ENCODE results near the gene RAD51AP2.
"Not testable (repeated sequence)": the region's sequence is repeated elsewhere in the genome, so short reads cannot be mapped to it uniquely, and the experiment has no call there.

The RAD51AP2 gene

DNA sequence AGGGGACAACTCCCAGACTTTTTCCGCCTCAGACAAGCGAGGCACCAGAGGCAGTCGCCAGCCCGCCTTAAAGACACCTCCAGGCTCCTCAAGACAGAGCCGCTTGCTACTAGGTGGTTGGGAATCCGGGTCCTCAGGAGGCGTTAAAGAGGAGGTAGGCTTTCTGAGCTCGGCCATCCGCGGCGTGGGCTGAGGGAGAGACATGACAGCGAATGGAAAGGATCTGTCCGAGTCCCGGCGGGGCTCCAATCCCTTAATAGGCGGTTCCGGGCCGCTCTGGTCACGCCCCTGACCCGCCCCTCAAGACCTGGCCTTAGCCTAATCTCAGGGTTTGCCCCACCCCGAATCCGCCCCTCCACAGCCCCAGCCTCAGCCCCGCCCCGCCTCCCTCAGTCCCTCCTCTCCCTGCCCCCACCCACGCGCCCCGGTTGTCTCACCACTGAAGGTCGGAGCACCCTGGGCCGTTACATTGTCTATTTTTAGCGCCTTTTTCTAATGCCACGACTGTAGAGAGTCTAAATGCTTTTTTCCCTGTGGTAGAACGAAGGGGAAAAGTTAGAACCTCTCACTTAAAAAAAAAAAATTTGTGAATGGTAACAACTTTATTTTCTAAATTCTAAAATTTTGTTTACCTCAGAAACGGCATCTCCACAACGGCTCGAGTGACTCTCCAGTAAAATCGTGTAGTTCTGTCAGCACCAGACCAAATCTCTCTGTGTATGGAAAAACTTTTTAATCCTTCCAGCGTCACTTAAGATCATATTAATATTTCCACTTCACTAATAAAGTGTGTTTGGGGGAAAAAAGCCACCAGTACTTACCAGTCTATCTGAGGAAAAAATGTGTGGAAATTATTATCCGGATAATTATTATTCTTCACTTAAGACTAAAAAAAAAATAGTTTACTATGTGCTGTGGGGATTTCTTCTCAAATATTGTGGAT, at the start of gene RAD51AP2:
TSS of gene RAD51AP2 (minus strand) at position 229 of the 943 bp plus-strand sequence. CDS start at position 204, 25 bp downstream.
- DNase-seq (ENCODE audit: low read depth in 2 of 3, low spot score in 2 of 3) = peak in 1 of 3 experiments; percentile 26

DNA sequence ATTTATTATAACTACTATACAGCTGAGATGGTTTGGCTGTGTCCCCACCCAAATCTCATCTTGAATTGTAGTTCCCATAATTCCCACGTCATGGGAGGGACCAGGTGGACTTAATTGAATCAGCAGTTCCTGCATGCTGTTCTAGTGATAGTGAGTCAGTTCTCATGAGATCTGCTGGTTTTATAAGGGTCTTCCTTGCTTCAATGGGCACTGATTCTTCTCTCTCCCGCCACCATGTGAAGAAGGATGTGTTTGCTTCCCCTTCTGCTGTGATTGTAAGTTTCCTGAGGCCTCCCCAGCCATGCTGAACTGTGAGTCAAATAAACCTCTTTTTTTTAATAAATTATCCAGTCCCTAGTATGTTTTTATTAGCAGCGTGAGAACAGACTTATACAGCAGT, 47.5 kb upstream of the RAD51AP2 start:
- DNase-seq (ENCODE audit: low read depth in 2 of 3, low spot score in 2 of 3) = not testable (repeated sequence)

DNA sequence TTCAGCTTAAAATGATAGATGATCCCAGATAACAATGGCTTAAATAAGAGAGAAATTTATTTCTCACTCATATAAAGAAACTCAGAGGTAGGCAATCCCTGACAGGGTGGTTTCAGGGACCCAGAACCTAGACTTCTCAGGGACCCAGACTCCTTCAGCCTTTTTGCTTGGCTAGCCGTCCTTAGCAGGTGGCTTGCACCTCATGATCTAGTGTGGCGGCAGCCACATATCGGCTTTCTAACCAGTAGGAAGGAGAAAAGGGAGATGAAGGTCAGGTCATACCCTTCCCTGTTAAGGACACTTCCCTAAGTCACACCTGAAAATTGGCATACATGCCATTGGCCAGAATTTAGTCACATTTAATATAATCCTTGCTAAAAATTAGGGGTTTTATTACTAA, 40.6 kb upstream of the RAD51AP2 start:
- no peak for DNase-seq (ENCODE audit: low read depth in 2 of 3, low spot score in 2 of 3)

DNA sequence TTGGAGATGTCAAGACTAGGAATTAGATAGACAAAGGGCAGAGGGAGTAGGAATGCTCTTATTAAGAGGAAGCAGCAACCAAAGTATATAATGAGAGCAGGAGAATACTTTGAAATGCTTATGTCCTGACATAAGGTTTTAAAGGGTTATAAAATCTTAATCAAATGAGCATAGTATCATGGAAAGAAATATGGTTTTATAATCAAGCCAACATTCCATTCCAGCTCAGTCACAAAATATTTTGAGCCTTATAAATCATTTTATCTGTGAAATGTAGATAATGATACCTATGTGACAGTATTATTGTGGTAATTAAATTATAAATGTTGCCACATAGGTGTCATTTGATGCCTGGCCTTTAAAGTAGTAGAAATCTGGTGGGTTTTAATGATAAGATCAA, 39.8 kb upstream of the RAD51AP2 start:
- no peak for DNase-seq (ENCODE audit: low read depth in 2 of 3, low spot score in 2 of 3)

DNA sequence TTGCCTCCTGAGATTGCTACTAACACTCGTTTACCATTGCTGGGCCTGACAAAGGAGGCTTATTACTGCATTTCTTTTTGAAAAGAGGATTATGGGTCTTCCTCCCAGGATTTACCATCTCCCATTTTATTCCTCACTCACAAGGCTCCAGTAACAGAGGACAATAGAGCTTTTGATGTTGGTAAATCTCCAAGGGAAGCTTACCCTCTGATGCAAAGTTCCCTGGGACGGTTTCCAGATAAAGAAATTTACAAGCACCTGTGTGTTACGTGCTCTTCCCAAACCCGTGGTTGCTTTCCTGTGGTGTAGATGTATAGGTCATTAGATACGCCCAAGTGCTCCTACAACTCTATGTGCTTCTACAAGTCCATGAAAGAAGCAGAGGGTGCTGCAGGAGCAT, 39.4 kb upstream of the RAD51AP2 start:
- no peak for DNase-seq (ENCODE audit: low read depth in 2 of 3, low spot score in 2 of 3)

DNA sequence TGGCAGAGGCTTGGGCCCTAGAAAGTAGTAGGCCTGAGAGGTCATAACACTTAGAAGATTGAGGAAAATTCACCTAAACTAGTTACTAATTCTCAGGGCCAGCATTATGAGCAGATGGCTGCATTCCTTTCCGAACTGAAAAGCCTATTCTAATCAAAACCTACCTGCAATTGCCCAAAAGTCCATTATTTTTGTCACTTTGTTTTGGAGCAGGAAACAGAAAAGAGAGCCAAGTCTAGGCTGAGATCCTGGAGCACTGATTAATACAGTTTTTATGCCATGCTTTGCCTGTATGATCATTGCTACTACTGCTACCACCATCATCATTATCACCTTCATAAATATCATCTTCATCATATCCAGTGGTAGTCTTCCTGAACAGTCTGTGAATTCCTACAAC, 36.9 kb upstream of the RAD51AP2 start:
- no peak for DNase-seq (ENCODE audit: low read depth in 2 of 3, low spot score in 2 of 3)

DNA sequence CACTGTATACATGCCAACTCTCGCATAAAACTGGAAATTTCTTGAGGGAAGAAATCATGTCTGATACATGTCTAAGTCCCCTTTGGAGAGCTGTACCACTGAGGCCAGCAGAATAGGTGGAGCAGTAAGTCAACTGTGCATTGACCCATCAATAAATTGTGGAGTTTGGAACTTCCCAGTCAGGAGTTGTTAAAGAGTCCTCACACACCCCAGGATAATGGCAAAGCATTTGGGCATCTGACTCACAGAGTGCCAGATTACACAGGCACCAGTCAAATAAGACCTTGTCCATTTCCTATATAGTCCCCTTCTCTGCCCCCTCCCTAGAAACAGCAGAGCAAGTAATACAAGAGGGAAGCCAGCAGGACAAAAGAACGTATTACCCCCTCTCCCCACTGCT, 32.7 kb upstream of the RAD51AP2 start:
- DNase-seq (ENCODE audit: low read depth in 2 of 3, low spot score in 2 of 3) = no peak

DNA sequence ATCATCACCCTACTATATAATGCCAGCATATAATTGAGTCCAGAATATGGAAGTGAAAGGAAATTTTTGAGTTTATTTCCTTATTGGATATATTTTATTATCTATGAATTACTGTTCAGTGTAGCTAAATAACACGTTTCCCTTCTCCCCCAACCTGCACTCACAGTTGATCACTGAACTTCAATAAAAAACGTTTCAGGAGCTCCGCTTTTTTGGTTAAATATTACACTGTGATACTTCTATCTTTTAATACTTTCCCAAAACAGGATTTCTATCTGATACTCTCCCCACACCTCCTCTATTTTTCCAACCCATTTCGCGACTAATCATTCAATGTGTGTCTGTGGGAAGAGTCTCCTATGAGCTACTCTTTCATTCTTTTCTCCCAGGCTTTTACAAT, 29.5 kb upstream of the RAD51AP2 start:
- no peak for DNase-seq (ENCODE audit: low read depth in 2 of 3, low spot score in 2 of 3)

DNA sequence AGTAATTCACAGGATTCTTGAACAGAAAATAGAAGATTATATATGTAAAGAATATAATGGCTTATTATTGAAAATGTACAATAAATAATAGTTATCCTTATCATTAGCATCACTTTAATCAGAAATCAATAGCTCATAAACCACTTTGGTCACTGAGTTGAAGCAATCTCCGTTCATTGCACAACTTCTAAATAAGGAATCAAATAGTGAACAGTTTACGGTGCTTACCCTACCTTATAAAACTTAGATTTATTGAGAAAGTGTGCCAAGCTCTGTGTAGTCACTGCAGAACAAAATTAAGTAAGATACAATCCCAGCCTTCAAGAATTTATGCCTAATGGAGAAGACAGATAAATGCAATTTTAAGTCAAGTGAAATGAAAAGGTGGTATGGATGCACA, 29.0 kb upstream of the RAD51AP2 start:
- no peak for DNase-seq (ENCODE audit: low read depth in 2 of 3, low spot score in 2 of 3)

DNA sequence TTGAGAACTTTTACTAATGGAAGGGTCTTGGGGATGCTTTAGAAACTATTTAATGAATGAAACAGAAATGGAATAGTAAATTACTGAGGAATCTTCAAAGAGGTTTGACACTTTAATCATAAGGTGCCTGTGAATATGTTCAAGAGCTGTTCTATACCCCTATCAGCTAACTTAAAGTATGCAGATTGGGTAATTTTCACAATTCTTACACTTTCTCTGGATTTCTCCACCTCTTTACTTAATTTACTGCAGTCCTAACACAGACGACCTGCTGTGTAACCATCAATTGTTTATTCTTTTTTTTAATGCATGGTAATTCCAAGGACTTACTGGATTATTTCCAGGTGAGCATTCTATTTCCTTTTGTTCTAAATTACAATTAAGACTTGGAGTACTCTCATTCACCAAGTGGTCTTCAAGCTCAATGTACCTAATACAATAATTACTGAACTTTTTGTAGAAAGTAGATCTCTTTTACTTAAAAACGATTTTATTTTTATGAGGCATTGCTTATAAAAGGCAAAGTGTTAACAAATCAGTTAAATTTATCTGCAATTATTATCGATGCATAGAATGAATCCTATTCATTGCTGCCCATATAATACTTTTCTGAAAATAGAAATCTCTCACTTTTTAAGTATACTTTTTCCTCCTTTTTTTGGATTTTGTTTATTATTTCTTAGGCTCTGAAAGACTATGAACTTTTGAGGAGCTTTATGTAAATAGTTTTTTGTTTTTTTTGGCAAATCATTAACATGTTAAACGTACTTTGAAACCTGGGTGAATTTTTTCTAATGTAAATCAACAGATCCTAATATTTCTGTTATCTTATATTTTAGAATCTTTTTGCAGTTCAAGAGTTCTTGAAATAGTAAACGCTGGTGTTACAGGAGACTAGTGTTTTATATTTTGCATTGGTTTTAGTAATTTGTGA, 27.7 kb upstream of the RAD51AP2 start:
- no peak for DNase-seq (ENCODE audit: low read depth in 2 of 3, low spot score in 2 of 3)

DNA sequence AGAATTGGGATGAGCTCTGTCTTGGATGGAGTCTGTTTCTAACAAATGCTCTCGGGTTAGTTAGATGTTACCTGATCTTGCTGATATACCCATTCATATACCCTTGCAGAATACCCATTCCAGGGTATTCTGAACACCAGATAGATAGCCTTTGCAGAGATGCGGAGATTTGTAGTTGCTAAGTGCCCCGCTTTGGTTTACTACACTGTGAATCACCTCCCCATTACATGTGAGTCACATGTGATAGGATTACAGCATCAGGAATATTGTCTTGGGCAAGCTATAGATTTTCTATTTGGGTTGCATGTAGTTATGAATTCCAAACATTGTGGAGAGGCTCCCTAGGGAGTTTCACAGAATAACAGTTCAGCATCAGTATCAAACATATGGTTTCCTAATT, 26.0 kb upstream of the RAD51AP2 start:
- DNase-seq (ENCODE audit: low read depth in 2 of 3, low spot score in 2 of 3) = no peak

DNA sequence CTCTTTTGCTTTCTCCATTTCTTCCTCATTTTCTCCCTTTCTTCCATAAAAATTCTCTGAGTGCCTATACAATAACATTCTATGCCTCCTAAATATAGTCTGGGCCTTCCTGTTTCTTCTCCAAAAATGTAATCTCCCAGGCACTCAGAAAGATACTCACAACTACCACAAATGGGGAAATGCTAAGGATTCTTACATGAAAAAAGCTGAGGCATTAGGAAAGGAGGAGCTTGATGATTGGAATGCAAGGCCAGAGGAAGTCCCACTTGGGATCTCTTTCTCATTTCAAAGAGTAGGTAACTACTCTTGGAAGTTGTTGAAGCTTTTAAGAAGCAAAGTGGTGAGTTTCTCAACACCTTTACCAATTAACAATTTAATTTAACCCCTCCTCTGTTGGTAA, 25.6 kb upstream of the RAD51AP2 start:
- no peak for DNase-seq (ENCODE audit: low read depth in 2 of 3, low spot score in 2 of 3)

DNA sequence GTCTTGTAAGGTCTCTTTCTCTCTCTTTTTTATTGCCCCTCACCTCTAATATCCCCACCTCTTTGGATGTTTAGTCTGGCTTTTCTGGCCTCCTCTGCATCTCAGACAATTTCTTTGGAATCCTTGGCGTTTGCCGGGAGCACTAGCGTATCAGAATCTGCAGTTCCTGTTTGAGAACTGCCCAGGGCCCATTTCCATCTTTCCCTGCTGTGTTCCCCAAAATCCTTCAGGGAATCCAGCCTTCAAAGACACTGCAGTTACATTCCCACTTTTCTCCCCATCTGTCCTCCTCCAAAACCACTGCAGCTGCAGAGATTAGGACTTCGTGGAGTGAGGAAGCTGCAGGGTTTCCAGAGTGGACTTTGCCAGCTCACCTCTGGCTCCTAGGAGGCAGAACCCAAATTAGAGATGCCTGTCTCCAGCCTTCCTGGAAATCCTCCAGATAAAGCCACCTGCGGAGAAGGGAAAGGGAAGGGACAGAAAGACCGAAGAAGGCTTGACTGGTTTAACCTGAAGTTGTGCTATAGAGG, 25.0 kb upstream of the RAD51AP2 start:
- DNase-seq (ENCODE audit: low read depth in 2 of 3, low spot score in 2 of 3) = no peak

DNA sequence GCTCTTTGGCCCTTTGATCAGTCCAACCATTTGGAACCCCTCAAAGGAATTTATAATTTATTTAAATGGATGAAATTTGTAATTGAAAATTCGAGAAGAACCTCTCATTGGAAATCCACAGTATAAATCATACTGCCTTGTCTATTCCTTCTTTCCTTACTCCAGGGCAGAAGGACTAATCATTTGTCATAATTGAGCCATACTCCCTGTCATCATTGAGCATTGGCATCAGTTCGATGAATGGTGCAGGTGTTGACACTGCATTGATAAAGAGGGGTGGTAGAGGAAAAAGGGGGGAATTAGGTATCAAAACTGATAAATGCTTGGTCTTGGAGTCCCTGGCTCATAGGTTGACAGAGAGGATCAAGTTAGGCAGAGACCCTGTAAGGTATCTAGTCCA, 24.2 kb upstream of the RAD51AP2 start:
- no peak for DNase-seq (ENCODE audit: low read depth in 2 of 3, low spot score in 2 of 3)

DNA sequence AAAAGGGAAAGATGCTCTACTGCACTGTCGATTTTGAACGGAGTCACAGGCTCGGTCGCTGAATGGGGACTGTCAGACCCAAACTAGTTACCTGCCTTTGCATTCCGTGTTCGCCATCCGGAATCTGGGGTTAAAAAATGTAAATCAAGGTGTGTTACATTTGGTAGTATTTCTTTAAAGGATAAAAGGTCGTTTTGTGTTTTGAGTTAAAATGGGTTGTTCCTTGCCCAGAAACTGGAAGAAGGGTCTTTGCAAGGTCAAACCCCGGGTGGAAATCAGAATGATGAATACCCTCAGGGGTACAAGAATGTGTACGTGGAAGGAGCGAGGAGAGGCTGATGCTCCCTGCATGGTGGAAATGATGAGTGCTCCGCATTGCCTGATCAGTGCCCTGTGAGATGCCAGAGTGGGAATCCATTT, 23.3 kb upstream of the RAD51AP2 start:
- DNase-seq (ENCODE audit: low read depth in 2 of 3, low spot score in 2 of 3) = no peak

DNA sequence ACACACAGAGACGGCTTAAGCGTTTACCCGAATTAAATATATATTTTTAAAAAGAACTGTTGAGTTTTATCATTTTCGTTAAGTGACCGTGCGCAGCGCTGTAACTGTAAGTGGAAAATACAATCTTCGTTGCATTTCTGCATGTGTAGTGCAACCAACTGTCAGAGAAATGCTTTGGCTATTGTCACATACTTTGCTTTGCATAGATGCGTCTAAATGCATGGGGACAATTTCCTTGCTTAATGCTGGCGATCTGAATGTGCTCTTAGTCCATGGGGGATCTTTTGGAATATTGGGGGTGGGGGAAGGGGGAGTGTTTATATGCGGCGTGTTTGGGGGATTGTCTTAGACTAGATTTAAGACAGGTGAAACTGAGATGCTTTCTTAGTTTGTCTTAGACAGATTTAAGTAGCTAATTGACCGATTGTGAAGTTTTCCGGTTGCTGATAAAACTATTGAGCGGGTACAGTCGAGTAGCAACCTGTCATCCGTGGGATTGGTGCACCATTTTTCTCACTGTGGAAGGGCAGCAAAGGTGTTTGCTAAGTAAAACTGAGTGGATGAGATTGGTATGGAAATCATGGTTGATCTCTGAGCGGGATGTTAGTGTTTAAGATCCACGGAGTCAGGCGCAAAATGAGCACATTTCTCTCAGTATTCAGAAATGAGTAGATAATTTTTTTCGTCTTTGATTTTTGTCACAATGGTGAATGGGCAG, 22.7 kb upstream of the RAD51AP2 start:
- DNase-seq (ENCODE audit: low read depth in 2 of 3, low spot score in 2 of 3) = no peak

DNA sequence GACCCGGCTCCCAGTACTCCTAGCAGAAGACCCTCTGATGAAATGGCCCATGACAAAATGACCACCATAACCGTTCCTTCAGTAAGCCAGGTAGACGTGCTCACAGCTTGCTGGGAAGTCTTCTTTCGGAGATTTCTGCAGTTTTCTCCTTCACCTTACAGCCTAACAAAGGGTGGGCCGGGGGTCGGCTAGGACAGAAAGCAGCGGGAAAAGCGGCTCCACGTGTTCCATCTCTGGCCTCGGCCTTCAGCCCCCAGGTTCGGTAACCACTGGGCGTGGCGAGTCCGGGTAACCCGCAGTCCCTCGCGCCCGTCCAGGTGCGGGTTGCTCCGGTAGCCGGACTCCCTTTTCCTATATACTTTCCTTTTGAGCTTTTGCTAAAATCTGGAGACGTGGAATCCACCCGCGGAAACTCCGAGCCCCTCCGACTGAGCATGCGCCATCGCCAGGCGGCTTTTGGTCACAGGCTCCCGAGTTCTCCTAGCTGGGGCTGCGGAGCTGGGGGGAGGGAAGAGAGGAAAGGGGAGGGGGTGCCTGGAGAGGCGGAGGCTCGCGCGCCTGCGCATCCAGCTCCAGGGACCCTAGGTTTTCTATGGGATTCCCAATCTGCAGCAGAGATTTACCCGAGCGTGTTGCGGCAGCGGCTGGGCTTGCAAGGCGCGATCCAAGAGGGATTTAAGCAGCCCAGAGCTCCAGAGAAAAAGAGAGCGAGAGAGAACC, 22.0 kb upstream of the RAD51AP2 start, which contains the start of gene VSNL1:
TSS of gene VSNL1 (plus strand) at position 604 of the 720 bp plus-strand sequence. CDS start 51,379 bp downstream, outside the sequence.
- DNase-seq (ENCODE audit: low read depth in 2 of 3, low spot score in 2 of 3) = no peak

DNA sequence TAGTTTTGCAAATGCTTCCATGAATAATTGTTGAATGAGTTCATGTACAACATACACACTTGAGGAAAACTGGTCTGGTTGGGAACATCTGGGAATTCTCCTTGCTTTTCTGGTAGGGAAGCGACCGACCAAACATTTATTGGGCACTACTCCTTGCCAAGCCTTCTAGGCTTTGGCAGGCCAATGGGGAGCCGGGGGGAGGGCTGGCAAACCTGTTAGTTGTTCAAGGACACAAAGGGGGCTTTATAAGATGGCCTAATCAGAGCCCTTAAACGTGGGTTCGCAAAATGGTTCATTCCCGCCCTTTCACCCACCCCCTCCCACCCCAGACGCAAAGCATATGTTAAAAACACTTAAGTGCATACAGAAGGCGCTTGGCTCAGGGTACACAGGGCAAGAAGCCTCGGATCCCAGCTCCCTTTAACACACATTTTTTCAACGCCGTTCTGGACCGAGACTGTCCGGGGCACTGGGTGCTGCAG, 21.4 kb upstream of the RAD51AP2 start:
- no peak for DNase-seq (ENCODE audit: low read depth in 2 of 3, low spot score in 2 of 3)

DNA sequence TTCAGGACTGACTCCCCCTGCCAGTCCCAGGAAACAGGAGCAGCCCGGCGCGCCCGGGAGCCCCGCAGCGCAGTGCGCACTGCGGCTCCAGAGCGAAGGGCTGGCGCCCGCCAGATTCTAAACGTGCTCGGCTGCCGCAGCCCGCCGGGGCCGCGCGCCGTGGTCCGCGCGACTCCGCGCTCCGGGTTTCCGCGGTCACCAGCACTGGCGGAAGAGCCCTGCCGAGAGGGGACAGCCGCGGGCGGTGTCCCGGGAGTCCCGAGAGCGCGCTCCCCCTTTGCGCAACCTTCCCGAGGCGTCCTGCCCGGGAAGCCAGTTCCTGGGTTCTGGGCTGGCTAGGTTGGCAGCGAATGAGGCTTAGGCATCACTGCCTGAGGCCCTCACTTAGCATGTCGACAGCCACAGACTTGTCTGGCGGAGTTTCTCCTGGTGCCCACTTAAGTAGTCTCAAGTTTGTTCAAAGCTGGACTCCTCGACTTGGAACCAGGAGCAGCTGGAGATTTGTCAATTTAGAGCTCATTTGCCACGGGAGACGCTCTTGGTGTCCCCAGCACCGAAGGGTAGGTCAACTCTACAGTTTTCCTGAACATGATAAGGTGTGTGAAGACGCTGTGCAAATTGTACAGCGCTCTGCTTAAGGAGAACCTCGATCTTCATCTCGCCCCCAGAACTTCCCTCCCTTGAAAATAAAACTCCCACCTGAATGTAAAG, 20.8 kb upstream of the RAD51AP2 start:
- DNase-seq (ENCODE audit: low read depth in 2 of 3, low spot score in 2 of 3) = no peak
